Gastrocnemius medialis (tissue), 4 donors: ENCODE data around the gene PRKCH.

Experiments
- POLR2A ChIP-seq, 2 donors: fragments of 450-650 bp; IDR thresholded peaks; one replicate each; pipeline ENCODE4 v1.6.1; 2017; ENCODE audit warnings: antibody characterized with exemption in 2 of 2, mild to moderate bottlenecking in 2 of 2, moderate library complexity in 2 of 2
- TF ChIP-seq, protein P1 (sequence below), 5 experiments: fragments of 450-650 bp in 3 of 5; fragments of 200-600 bp in 2 of 5; sonication (generic) in 2 of 5; IDR thresholded peaks in 4 of 5; conservative IDR thresholded peaks in 1 of 5; 1 replicate in 4 of 5; 2 replicates in 1 of 5; pipeline ENCODE4 v1.5.1; 2016 to 2019; ENCODE audit warnings: antibody characterized with exemption in 5 of 5, mild to moderate bottlenecking in 3 of 5, moderate library complexity in 3 of 5

DNA sequence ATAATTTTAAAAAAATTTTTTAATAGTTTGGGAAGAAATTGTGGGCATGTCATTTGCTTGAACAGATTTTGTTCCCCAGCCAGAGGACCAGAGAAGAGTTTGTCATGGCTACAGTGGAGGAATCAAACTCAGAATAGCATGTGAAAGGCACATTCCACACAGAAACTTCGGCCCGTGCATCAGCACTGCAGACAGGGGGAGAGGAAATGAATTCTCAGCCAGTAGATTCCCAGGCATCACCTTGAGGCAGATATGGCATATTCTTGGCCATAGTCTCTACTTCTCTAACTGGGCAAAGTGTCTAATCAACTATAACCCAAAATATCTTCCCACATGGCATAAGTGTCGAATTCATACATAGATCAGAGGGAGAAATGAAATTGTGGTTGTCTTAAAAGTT, 153.3 kb downstream of the PRKCH start:
- TF ChIP-seq, protein P1, sequence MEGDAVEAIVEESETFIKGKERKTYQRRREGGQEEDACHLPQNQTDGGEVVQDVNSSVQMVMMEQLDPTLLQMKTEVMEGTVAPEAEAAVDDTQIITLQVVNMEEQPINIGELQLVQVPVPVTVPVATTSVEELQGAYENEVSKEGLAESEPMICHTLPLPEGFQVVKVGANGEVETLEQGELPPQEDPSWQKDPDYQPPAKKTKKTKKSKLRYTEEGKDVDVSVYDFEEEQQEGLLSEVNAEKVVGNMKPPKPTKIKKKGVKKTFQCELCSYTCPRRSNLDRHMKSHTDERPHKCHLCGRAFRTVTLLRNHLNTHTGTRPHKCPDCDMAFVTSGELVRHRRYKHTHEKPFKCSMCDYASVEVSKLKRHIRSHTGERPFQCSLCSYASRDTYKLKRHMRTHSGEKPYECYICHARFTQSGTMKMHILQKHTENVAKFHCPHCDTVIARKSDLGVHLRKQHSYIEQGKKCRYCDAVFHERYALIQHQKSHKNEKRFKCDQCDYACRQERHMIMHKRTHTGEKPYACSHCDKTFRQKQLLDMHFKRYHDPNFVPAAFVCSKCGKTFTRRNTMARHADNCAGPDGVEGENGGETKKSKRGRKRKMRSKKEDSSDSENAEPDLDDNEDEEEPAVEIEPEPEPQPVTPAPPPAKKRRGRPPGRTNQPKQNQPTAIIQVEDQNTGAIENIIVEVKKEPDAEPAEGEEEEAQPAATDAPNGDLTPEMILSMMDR (IDR thresholded peaks at IDR 0.05 in 4 of 5, conservative IDR thresholded peaks at IDR 0.05 in 1 of 5), result no peak
- no peak for TF ChIP-seq POLR2A (IDR thresholded peaks at IDR 0.05)
